Chondrocyte (in vitro differentiated cells): Measurements from ENCODE around the gene PAQR7. TPM values are rescaled to one million over a fixed set of nuclear protein-coding genes. Genes with fewer than 3 reads are reported as not detected.

Source experiments
- DNase-seq: peaks from one replicate; pipeline ENCODE4 v3.0.0; 2021; ENCODE audit warnings: mixed read lengths, low spot score
- H3K27ac Mint-ChIP-seq: one replicate; pipeline ENCODE4 v1.8.0; 2021; ENCODE audit warnings: mild to moderate bottlenecking, moderate library complexity, mixed read lengths; ENCODE audit not compliant: unreplicated experiment
- H3K27me3 Mint-ChIP-seq: 2 replicates; pipeline ENCODE4 v1.8.0; 2021; ENCODE audit warnings: low read depth, mixed read lengths
- H3K36me3 Mint-ChIP-seq: 2 replicates; pipeline ENCODE4 v1.8.0; 2021; ENCODE audit warnings: low read depth, mixed read lengths
- H3K4me1 Mint-ChIP-seq: 2 replicates; pipeline ENCODE4 v1.8.0; 2021; ENCODE audit warnings: low read depth, mild to moderate bottlenecking, mixed read lengths
- H3K4me3 Mint-ChIP-seq: one replicate; pipeline ENCODE4 v1.8.0; 2021; ENCODE audit warnings: mild to moderate bottlenecking, moderate library complexity, mixed read lengths; ENCODE audit not compliant: unreplicated experiment
- H3K9me3 Mint-ChIP-seq: 2 replicates; pipeline ENCODE4 v1.8.0; 2021; ENCODE audit warnings: low read depth, mixed read lengths
- CTCF ChIP-seq: fragments of 200-600 bp; sonication (generic); IDR thresholded peaks from 2 replicates; pipeline ENCODE4 v1.5.0; 2021; ENCODE audit warnings: antibody characterized with exemption, mild to moderate bottlenecking, moderate library complexity
- total RNA-seq: library from RNA; stranded (reverse); gene quantifications from 3 replicates; pipeline ENCODE4 v1.2.1, GENCODE V29; 2021

Gene PAQR7
- total RNA-seq, 1 donor from 2014 or later = 15.1 TPM

- TF ChIP-seq CTCF = no peak
- Mint-ChIP-seq H3K9me3 (no peaks in the 10 kb centered on the region), H3K4me3 (no peak overlapping the region), H3K4me1 (peaks cover 23% of the 10 kb centered on the region), H3K36me3 (no peaks in the 10 kb centered on the region), H3K27me3 (no peaks in the 10 kb centered on the region), H3K27ac (no peak overlapping the region)
- no peak for DNase-seq
Observed at GRCh38 chr1:25877155-25877554, 1.6 kb upstream of the PAQR7 start.

GRCh38 chr1:25876693-25877077 lies 1.2 kb upstream of the PAQR7 start:
- Mint-ChIP-seq H3K4me3 (no peak overlapping the region), H3K4me1 (peaks cover 23% of the 10 kb centered on the region), H3K27me3 (no peaks in the 10 kb centered on the region), H3K27ac (no peak overlapping the region), H3K9me3 (no peaks in the 10 kb centered on the region), H3K36me3 (no peaks in the 10 kb centered on the region)
- DNase-seq = no peak
- no peak for TF ChIP-seq CTCF

GRCh38 chr1:25875856-25876692 lies 566 bp upstream of the PAQR7 start:
- DNase-seq = no peak
- Mint-ChIP-seq H3K9me3 (no peaks in the 10 kb centered on the region), H3K27me3 (no peaks in the 10 kb centered on the region), H3K4me3 (peak overlapping the region; percentile 69), H3K36me3 (no peaks in the 10 kb centered on the region), H3K27ac (peak overlapping the region; percentile 61), H3K4me1 (peaks cover 23% of the 10 kb centered on the region)
- no peak for TF ChIP-seq CTCF

GRCh38 chr1:25874635-25875153 lies 814 bp downstream of the PAQR7 start:
- DNase-seq = peak; percentile 52
- no peaks in the 10 kb centered on the region for H3K27me3 Mint-ChIP-seq
- no peak for TF ChIP-seq CTCF
- H3K4me1 Mint-ChIP-seq = peaks cover 23% of the 10 kb centered on the region
- peak overlapping the region; percentile 89 for H3K4me3 Mint-ChIP-seq
- no peaks in the 10 kb centered on the region for H3K36me3 Mint-ChIP-seq
- no peaks in the 10 kb centered on the region for H3K9me3 Mint-ChIP-seq
- peak overlapping the region; percentile 84 for H3K27ac Mint-ChIP-seq

- Mint-ChIP-seq H3K4me1 (peaks cover 23% of the 10 kb centered on the region), H3K9me3 (no peaks in the 10 kb centered on the region), H3K27ac (no peak overlapping the region), H3K4me3 (peak overlapping the region; percentile 89), H3K27me3 (no peaks in the 10 kb centered on the region), H3K36me3 (no peaks in the 10 kb centered on the region)
- DNase-seq = no peak
- TF ChIP-seq CTCF = no peak
Observed at GRCh38 chr1:25874209-25874608, 1.3 kb downstream of the PAQR7 start.
